ENCODE results near the gene ATP1B1.

Gene ATP1B1

GRCh38 chr1:169094897-169095569 is 11.5 kb upstream of the ATP1B1 start:
- DNase-seq (ENCODE audit: low spot score): no peak

- DNase-seq (ENCODE audit: low spot score): no peak
These were observed 8.1 kb upstream of the ATP1B1 start for GRCh38 chr1:169098380-169098779.

GRCh38 chr1:169099561-169099960 is 6.9 kb upstream of the ATP1B1 start:
- no peak for DNase-seq (ENCODE audit: low spot score)

DNA sequence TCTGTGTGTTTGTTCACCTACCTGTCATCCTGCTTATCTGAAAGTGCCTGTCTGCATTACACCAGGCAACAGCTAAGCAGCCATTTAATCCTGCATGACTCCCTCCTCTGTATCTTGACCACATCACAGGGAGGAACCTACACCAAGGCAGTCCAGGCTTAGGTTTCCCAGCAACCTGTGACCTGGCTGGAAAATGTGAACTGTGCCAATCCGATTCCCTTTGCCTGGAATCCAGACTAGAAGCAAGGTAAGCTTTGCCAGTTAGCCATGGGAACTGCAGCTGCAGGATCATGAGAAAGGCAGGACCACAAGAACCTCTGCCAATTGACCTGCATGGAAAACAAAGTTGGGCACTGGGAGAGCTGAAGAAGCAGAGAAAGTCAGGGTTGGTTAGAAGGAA is 6.3 kb upstream of the ATP1B1 start:
- DNase-seq (ENCODE audit: low spot score): no peak

DNA sequence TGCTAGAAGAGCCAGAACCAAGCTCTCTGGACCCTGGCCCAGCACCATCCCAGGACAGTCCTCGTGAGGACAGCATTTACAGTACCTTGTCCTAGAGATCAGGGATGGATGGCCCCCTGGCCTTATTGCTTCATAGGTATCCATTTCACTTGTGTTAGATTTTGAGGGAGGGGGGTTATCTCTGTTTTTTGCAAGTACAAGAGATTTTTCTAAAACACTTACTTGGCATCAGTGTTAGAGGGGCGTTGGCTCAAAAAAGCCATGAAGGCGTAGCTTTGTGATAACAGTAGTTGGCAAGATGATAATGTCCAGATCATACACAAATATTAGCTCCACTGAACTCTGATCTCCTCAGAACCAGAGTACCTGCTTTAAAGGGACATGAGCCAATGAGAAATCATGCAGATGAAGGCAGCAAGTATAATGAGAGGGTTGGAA is 5.8 kb upstream of the ATP1B1 start:
- no peak for DNase-seq (ENCODE audit: low spot score)

- DNase-seq (ENCODE audit: low spot score): peak; percentile 70
These were observed 3.9 kb upstream of the ATP1B1 start for GRCh38 chr1:169102567-169102966.

DNA sequence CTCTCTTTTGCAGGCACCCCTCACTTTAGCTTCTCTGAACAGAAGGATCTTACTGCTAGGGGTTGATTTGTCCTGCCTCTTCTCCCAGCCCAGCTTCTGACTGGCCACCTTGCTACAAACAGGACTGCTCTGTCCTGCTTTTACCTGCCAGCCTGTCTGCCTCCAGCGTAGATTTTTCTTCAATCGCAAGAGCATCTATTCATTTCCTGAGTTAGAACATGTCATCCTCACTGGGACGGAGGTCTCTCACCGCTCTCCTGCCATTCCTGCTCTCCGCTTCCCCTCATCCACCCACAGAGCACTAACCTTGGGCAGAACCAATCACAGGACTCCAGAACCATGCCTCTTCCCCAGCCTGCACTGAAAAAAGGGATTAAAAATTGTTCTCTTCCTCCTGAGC is 3.5 kb upstream of the ATP1B1 start:
- no peak for DNase-seq (ENCODE audit: low spot score)

DNA sequence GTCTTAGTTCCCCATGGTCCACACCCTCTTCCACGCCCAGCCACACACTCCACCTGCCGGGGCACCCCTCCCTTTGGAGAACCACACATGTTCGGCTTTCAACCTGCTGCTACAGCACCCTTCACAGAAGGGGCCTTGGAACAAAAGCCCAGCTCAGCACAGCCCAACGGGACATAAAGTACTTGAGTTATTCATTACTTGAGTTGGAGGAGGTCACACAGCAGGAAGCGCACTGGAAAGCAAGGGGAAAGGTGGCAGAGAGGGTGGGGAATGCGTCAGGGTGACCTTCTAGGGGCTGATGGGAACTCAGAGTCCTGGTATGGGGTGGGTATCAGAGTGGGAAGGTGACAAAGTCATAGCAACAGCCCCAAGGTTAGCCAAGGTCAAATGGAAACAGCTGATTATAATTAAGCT is 3.0 kb upstream of the ATP1B1 start:
- DNase-seq (ENCODE audit: low spot score): no peak

- no peak for DNase-seq (ENCODE audit: low spot score)
These were observed 1.4 kb upstream of the ATP1B1 start for GRCh38 chr1:169105087-169105433.

- peak; percentile 45 for DNase-seq (ENCODE audit: low spot score)
These were observed 926 bp upstream of the ATP1B1 start for GRCh38 chr1:169105434-169106094.

DNA sequence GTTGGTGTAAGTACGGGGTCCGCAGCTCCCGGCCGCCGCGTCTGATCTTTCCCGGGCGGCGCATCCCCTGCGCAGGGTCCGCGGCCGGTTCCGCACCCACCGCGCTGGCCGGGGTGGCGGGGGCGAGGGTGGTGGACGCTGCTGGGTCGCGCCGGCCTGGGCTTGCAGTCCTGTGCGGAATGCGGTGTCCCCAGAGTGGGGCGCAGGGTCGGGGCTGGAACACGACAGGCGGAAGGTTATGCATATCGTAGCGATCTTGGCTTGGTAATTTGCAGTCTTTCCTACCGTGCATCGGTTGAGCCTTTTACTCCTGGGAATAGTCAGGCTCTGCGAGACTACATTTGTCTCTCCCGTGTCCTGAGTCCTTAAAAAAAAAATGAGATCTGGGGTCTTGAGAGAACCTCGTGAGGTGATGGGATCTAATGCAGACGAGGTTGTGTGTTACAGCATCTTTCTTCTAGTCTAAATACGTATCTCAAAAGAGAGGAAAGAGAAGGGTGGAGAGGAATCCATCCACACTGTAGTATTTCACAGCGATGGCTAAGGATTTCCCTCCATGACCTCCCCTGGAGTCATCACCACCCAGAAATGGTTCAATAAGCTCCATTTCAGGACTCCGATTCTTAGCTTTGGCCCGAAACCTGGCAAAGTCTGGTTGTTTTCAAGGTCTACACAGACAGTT is 572 bp downstream of the ATP1B1 start:
- DNase-seq (ENCODE audit: low spot score): no peak

- DNase-seq (ENCODE audit: low spot score): no peak
These were observed 1.2 kb downstream of the ATP1B1 start for GRCh38 chr1:169107603-169108208.

GRCh38 chr1:169108223-169108622 is 1.7 kb downstream of the ATP1B1 start:
- DNase-seq (ENCODE audit: low spot score): no peak

DNA sequence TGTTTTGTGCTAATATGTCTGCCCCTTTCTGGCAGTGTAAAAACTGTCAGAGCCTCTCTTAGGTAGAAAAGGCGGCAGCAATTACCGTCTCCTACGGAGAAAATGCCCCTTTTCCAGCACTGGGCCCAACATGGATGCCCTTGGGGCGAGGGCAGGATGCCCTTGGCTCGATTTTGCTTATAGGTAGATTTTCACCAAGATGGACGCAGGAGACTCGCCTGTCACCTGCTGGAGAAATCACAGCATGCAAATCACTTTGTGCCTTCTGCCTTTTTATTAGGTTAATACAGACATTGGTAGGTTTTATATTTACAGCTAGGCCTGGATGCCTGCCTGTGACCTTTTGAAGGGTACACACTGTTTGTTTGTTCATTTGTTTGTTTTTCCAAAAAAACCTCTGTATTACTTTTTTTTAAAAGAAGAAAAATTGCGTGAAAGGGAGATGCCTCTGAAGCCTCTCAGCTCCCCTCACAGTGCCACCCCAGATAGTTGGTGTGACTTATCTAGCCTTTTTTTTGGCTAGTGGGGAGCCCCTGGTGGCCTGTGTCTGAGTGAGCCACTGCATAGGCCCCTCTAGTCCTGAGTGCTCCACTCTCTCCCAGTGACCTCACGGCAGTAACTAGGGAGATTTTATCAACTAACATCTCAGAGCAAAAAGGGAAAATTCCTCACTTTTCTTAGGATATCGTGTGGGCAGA is 2.5 kb downstream of the ATP1B1 start:
- DNase-seq (ENCODE audit: low spot score): no peak

DNA sequence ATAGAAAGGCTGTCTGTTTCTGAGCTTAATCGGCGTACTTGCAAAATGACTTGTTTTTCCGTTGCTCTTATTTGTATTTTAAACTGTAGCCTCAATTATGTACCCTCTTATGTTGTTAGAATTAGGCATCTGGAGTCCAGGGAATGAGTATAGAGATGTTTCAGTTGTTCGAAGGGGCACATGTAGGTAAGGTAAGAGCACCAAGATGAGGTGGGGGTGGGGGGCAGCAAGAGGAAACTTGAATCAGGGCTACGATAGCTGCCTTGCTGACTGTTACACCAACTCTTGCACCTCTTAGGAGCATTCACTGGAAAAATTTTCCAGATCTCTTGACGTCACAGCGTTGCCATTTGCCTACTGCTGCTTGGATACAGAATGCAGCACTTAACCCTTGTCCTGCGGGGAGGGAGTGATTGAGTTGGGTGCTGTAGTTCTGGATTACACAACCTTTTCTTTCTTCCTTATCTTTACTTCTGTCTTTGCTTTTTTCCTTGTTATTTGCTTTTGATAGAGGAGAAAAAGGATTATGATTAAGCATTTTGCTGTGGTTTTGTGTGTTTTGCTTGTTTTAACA is 3.2 kb downstream of the ATP1B1 start:
- no peak for DNase-seq (ENCODE audit: low spot score)

GRCh38 chr1:169110236-169110635 is 3.7 kb downstream of the ATP1B1 start:
- no peak for DNase-seq (ENCODE audit: low spot score)

GRCh38 chr1:169110689-169111447 is 4.4 kb downstream of the ATP1B1 start:
- no peak for DNase-seq (ENCODE audit: low spot score)

- no peak for DNase-seq (ENCODE audit: low spot score)
These were observed 5.0 kb downstream of the ATP1B1 start for GRCh38 chr1:169111472-169111871.

- no peak for DNase-seq (ENCODE audit: low spot score)
These were observed 5.8 kb downstream of the ATP1B1 start for GRCh38 chr1:169112241-169112640.

DNA sequence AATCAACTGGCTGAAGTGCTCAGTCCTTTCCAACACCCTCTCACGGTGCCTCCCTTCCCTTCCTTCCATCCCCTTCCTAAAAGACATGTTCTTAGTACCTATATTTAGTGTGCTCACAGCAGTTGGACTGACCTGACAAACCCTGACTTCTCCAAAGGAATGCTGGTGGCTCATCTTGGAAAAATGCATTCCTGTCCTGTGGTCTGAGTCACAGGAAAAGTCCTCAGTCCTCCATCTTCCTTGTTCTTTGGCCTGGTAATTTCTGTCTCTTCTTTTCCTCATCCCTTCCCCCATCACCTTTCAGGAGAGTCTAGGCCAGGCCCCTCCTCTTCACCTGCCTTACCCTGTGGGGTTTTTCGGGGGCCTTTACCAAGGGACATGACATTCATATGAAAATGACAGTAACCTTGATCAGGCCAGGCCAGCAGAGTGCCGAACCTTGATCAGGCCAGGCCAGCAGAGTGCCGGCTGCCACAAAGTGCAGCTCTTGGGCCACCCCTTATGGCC is 7.2 kb downstream of the ATP1B1 start:
- peak; percentile 87 for DNase-seq (ENCODE audit: low spot score)

Data from GM03348 (cell line).